Effector memory CD4-positive, alpha-beta T cell (primary cell): ENCODE results near the gene COQ10B.
A peak's percentile ranks its signal among the peaks of the same experiment; 100 is the strongest.
"Not testable (repeated sequence)": the region's sequence is repeated elsewhere in the genome, so short reads cannot be mapped to it uniquely, and the experiment has no call there.

Source experiments
- DNase-seq, 3 donors: peaks; one replicate each; pipeline ENCODE4 v3.0.0-alpha.2; 2020
- H3K27ac ChIP-seq: 2 replicates; pipeline ENCODE4 v1.7.0; 2013; ENCODE audit warnings: mild to moderate bottlenecking, low read length, moderate library complexity; ENCODE audit not compliant: insufficient read depth, poor library complexity, severe bottlenecking
- H3K27me3 ChIP-seq: replicated peaks from 2 replicates; pipeline ENCODE4 v1.7.0; 2013; ENCODE audit warnings: mild to moderate bottlenecking, low read length; ENCODE audit not compliant: insufficient read depth, control insufficient read depth, poor library complexity, severe bottlenecking
- H3K36me3 ChIP-seq: 2 replicates; pipeline ENCODE4 v1.7.0; 2013; ENCODE audit warnings: mild to moderate bottlenecking, low read length, moderate library complexity; ENCODE audit not compliant: control insufficient read depth, insufficient read depth
- H3K4me1 ChIP-seq: 2 replicates; pipeline ENCODE4 v1.7.0; 2013; ENCODE audit warnings: low read length, mild to moderate bottlenecking; ENCODE audit not compliant: control insufficient read depth, insufficient read depth, poor library complexity, severe bottlenecking
- H3K4me3 ChIP-seq: 2 replicates; pipeline ENCODE4 v1.7.0; 2013; ENCODE audit warnings: low read length, low read depth, mild to moderate bottlenecking; ENCODE audit not compliant: insufficient read depth, poor library complexity, severe bottlenecking
- H3K9me3 ChIP-seq: 2 replicates; pipeline ENCODE4 v1.7.0; 2013; ENCODE audit warnings: mild to moderate bottlenecking, low read length, moderate library complexity; ENCODE audit not compliant: control insufficient read depth

The COQ10B gene

GRCh38 chr2:197431858-197432257 is 21.5 kb upstream of the COQ10B start:
- no peaks in the 10 kb centered on the region for H3K36me3 ChIP-seq
- H3K9me3 ChIP-seq, result no peaks in the 10 kb centered on the region
- no peak overlapping the region for H3K4me3 ChIP-seq
- H3K27ac ChIP-seq, result no peak overlapping the region
- H3K4me1 ChIP-seq, result peaks cover 37% of the 10 kb centered on the region
- H3K27me3 ChIP-seq, result no peaks in the 10 kb centered on the region
- DNase-seq, result no peak

DNA sequence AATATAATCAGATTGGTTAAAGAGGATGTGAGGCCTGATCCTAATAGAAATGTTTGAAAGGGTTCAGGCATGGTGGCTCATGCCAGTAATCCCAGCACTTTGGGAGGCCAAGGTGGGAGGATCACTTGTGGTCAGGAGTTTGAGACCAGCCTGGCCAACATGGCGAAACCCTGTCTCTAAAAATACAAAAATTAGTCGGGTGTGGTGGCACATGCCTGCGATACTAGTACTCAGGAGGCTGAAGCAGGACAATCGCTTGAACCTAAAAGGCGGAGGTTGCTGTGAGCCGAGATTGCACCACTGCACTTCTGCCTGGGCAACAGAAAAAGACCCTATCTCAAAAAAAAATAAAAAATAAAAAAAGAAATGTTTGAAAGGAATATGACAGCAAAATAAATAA is 20.8 kb upstream of the COQ10B start:
- H3K4me3 ChIP-seq, DNase-seq, H3K36me3 ChIP-seq, H3K27me3 ChIP-seq, H3K27ac ChIP-seq, H3K9me3 ChIP-seq: not testable (repeated sequence)
- peaks cover 36% of the 10 kb centered on the region for H3K4me1 ChIP-seq

GRCh38 chr2:197433780-197434438 is 19.4 kb upstream of the COQ10B start:
- Histone ChIP-seq H3K4me3 (peak overlapping the region; percentile 85), H3K36me3 (no peaks in the 10 kb centered on the region), H3K27ac (peak overlapping the region; percentile 97), H3K9me3 (no peaks in the 10 kb centered on the region), H3K4me1 (peaks cover 33% of the 10 kb centered on the region), H3K27me3 (no peaks in the 10 kb centered on the region)
- DNase-seq, result no peak

GRCh38 chr2:197434541-197435513 is 18.5 kb upstream of the COQ10B start, which contains the start of gene SF3B1:
TSS of gene SF3B1 (minus strand) at chr2:197435028. CDS start at chr2:197434999, 29 bp downstream.
- H3K36me3 ChIP-seq, result no peaks in the 10 kb centered on the region
- no peaks in the 10 kb centered on the region for H3K9me3 ChIP-seq
- peaks cover 28% of the 10 kb centered on the region for H3K4me1 ChIP-seq
- no peaks in the 10 kb centered on the region for H3K27me3 ChIP-seq
- peak within 1 kb of the TSS; percentile 97 for H3K27ac ChIP-seq
- H3K4me3 ChIP-seq, result peak within 1 kb of the TSS; percentile 85
- peak; percentile 98 to 99 (median 99) for DNase-seq

GRCh38 chr2:197435598-197436420 is 17.5 kb upstream of the COQ10B start:
- Histone ChIP-seq H3K4me1 (peaks cover 28% of the 10 kb centered on the region), H3K9me3 (no peaks in the 10 kb centered on the region), H3K27ac (peak overlapping the region; percentile 97), H3K27me3 (no peaks in the 10 kb centered on the region), H3K36me3 (no peaks in the 10 kb centered on the region), H3K4me3 (peak overlapping the region; percentile 85)
- DNase-seq, result no peak

DNA sequence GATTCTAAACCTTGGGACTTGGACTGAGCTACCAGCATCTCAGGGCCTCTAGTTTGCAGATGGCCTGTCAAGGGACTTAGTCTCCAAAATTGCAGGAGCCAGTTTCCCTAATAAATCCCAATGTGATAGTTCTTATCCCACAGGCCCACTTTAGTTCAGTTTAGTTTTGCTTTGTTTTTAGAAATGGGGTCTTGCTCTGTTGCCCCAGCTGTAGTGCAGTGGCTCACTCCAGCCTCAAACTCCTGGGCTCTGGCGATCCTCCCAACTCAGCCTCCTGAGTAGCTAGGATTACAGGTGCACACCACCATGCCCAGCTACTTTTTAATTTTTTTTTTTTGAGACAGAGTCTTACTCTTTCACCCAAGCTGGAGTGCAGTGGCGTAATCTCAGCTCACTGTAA is 16.0 kb upstream of the COQ10B start:
- Histone ChIP-seq H3K4me1 (peaks cover 15% of the 10 kb centered on the region), H3K9me3 (no peaks in the 10 kb centered on the region), H3K4me3 (no peak overlapping the region), H3K36me3 (no peaks in the 10 kb centered on the region), H3K27me3 (no peaks in the 10 kb centered on the region), H3K27ac (no peak overlapping the region)
- DNase-seq, result no peak

- H3K36me3 ChIP-seq, result no peaks in the 10 kb centered on the region
- H3K4me1 ChIP-seq, result no peaks in the 10 kb centered on the region
- no peak overlapping the region for H3K27ac ChIP-seq
- no peaks in the 10 kb centered on the region for H3K9me3 ChIP-seq
- no peak overlapping the region for H3K4me3 ChIP-seq
- H3K27me3 ChIP-seq, result no peaks in the 10 kb centered on the region
- DNase-seq, result no peak
These were observed 10.5 kb upstream of the COQ10B start for GRCh38 chr2:197442857-197443256.

- Histone ChIP-seq H3K36me3 (no peaks in the 10 kb centered on the region), H3K4me1 (no peaks in the 10 kb centered on the region), H3K27me3 (no peaks in the 10 kb centered on the region), H3K9me3 (no peaks in the 10 kb centered on the region), H3K27ac (no peak overlapping the region), H3K4me3 (no peak overlapping the region)
- no peak for DNase-seq
These were observed 7.6 kb upstream of the COQ10B start for GRCh38 chr2:197445746-197446145.

- no peak for DNase-seq
- H3K27ac ChIP-seq, result no peak overlapping the region
- no peaks in the 10 kb centered on the region for H3K36me3 ChIP-seq
- no peak overlapping the region for H3K4me3 ChIP-seq
- H3K4me1 ChIP-seq, result no peaks in the 10 kb centered on the region
- no peaks in the 10 kb centered on the region for H3K9me3 ChIP-seq
- H3K27me3 ChIP-seq, result no peaks in the 10 kb centered on the region
These were observed 6.5 kb upstream of the COQ10B start for GRCh38 chr2:197446844-197447243.
